Left colon (tissue), 2 donors: ENCODE data around the gene SLC66A2. TPM values are rescaled to one million over a fixed set of nuclear protein-coding genes. Genes with fewer than 3 reads are reported as not detected.

Experiments used
- total RNA-seq, 2 donors: library from RNA; stranded (reverse); fragmentation: NEBNext Ultra II Directional; extraction: Animal tissue kit (Norgen Biotek cat#: 25700); gene quantifications; one replicate each; pipeline ENCODE4 v1.2.1, GENCODE V29; 2021
- donor health status: DM: no; HTN: no; CAD: no.
- donor health status: DM: yes; HTN: yes; CAD: no.

Gene SLC66A2
- total RNA-seq, 2 donors from 2014 or later: 59.4 to 119 TPM

Other genes with a start within 250 kb of the SLC66A2 start
- gene KCNG2, start 153.7 kb downstream of the SLC66A2 start, total RNA-seq: not detected
- 10 to 100 TPM; 42.4 to 77.8 TPM for gene HSBP1L1, start 13.0 kb upstream of the SLC66A2 start, total RNA-seq
- gene TXNL4A, start 36.9 kb upstream of the SLC66A2 start, total RNA-seq: 10 to 100 TPM; 72.6 to 96.2 TPM
- 10 to 100 TPM; 14.9 to 16.4 TPM for gene RBFA, start 82.8 kb upstream of the SLC66A2 start, total RNA-seq
- gene ADNP2, start 157.6 kb upstream of the SLC66A2 start, total RNA-seq: 10 to 100 TPM; 17.6 to 20.6 TPM